ENCODE results near the gene TMEM205. TPM values are rescaled to one million over a fixed set of nuclear protein-coding genes. Genes with fewer than 3 reads are reported as not detected.

TMEM205 gene
- total RNA-seq, result 1,000 to 10,000 TPM in 1 of 9 donors, 100 to 1,000 TPM in 8; 185 to 1,314 (median 282) TPM
- polyA plus RNA-seq, result 100 to 1,000 TPM; 135 to 306 (median 207) TPM
- long read RNA-seq, donor 1, transcript TMEM205-216 (4 exons, 792 nt), result major isoform, 91 of 144 reads
- long read RNA-seq, donor 1, transcript TMEM205-205 (4 exons, 677 nt), result minor isoform, 16 of 144 reads
- long read RNA-seq, donor 1, transcript TMEM205-210 (4 exons, 840 nt), result minor isoform, 16 of 144 reads
- long read RNA-seq, donor 1, transcript TMEM205-203 (2 exons, 1,147 nt), result minor isoform, 11 of 144 reads
- long read RNA-seq, donor 1, partial matches to known transcripts, result 0 of 144 reads
- long read RNA-seq, donor 1, other reads (novel, unspliced or antisense), result 0 of 144 reads
- long read RNA-seq, donor 2, transcript TMEM205-205 (4 exons, 677 nt), result minor isoform, 6 of 84 reads
- long read RNA-seq, donor 2, transcript TMEM205-203 (2 exons, 1,147 nt), result minor isoform, 6 of 84 reads
- long read RNA-seq, donor 2, transcript TMEM205-201 (3 exons, 1,034 nt), result minor isoform, 11 of 84 reads
- long read RNA-seq, donor 2, transcript TMEM205-216 (4 exons, 792 nt), result major isoform, 55 of 84 reads
- long read RNA-seq, donor 2, partial matches to known transcripts, result 0 of 84 reads
- long read RNA-seq, donor 2, other reads (novel, unspliced or antisense), result 0 of 84 reads
- long read RNA-seq, donor 3, transcript TMEM205-205 (4 exons, 677 nt), result minor isoform, 6 of 86 reads
- long read RNA-seq, donor 3, transcript TMEM205-210 (4 exons, 840 nt), result minor isoform, 6 of 86 reads
- long read RNA-seq, donor 3, transcript TMEM205-216 (4 exons, 792 nt), result major isoform, 60 of 86 reads
- long read RNA-seq, donor 3, transcript TMEM205-201 (3 exons, 1,034 nt), result minor isoform, 7 of 86 reads
- long read RNA-seq, donor 3, partial matches to known transcripts, result 0 of 86 reads
- long read RNA-seq, donor 3, other reads (novel, unspliced or antisense), result 0 of 86 reads
- long read RNA-seq, donor 4, transcript TMEM205-201 (3 exons, 1,034 nt), result minor isoform, 10 of 265 reads
- long read RNA-seq, donor 4, transcript TMEM205-216 (4 exons, 792 nt), result major isoform, 192 of 265 reads
- long read RNA-seq, donor 4, transcript TMEM205-210 (4 exons, 840 nt), result minor isoform, 18 of 265 reads
- long read RNA-seq, donor 4, transcript TMEM205-205 (4 exons, 677 nt), result minor isoform, 19 of 265 reads
- long read RNA-seq, donor 4, partial matches to known transcripts, result 1 of 265 reads
- long read RNA-seq, donor 4, other reads (novel, unspliced or antisense), result 12 of 265 reads
- long read RNA-seq, donor 5, transcript TMEM205-216 (4 exons, 792 nt), result major isoform, 132 of 215 reads
- long read RNA-seq, donor 5, transcript TMEM205-201 (3 exons, 1,034 nt), result minor isoform, 8 of 215 reads
- long read RNA-seq, donor 5, transcript TMEM205-205 (4 exons, 677 nt), result minor isoform, 18 of 215 reads
- long read RNA-seq, donor 5, transcript TMEM205-210 (4 exons, 840 nt), result minor isoform, 21 of 215 reads
- long read RNA-seq, donor 5, partial matches to known transcripts, result 0 of 215 reads
- long read RNA-seq, donor 5, other reads (novel, unspliced or antisense), result 21 of 215 reads
- long read RNA-seq, donor 6, transcript TMEM205-216 (4 exons, 792 nt), result major isoform, 124 of 187 reads
- long read RNA-seq, donor 6, transcript TMEM205-203 (2 exons, 1,147 nt), result minor isoform, 14 of 187 reads
- long read RNA-seq, donor 6, transcript TMEM205-205 (4 exons, 677 nt), result minor isoform, 14 of 187 reads
- long read RNA-seq, donor 6, transcript TMEM205-210 (4 exons, 840 nt), result minor isoform, 15 of 187 reads
- long read RNA-seq, donor 6, partial matches to known transcripts, result 0 of 187 reads
- long read RNA-seq, donor 6, other reads (novel, unspliced or antisense), result 5 of 187 reads
- long read RNA-seq, donor 7, transcript TMEM205-216 (4 exons, 792 nt), result major isoform, 24 of 40 reads
- long read RNA-seq, donor 7, transcript TMEM205-201 (3 exons, 1,034 nt), result minor isoform, 5 of 40 reads
- long read RNA-seq, donor 7, partial matches to known transcripts, result 0 of 40 reads
- long read RNA-seq, donor 7, other reads (novel, unspliced or antisense), result 0 of 40 reads
- long read RNA-seq, donor 8, transcript TMEM205-201 (3 exons, 1,034 nt), result minor isoform, 7 of 106 reads
- long read RNA-seq, donor 8, transcript TMEM205-210 (4 exons, 840 nt), result minor isoform, 9 of 106 reads
- long read RNA-seq, donor 8, transcript TMEM205-205 (4 exons, 677 nt), result minor isoform, 9 of 106 reads
- long read RNA-seq, donor 8, transcript TMEM205-216 (4 exons, 792 nt), result major isoform, 71 of 106 reads
- long read RNA-seq, donor 8, partial matches to known transcripts, result 0 of 106 reads
- long read RNA-seq, donor 8, other reads (novel, unspliced or antisense), result 0 of 106 reads
- long read RNA-seq, donor 9, transcript TMEM205-210 (4 exons, 840 nt), result minor isoform, 6 of 68 reads
- long read RNA-seq, donor 9, transcript TMEM205-203 (2 exons, 1,147 nt), result minor isoform, 7 of 68 reads
- long read RNA-seq, donor 9, transcript TMEM205-216 (4 exons, 792 nt), result major isoform, 42 of 68 reads
- long read RNA-seq, donor 9, transcript TMEM205-201 (3 exons, 1,034 nt), result minor isoform, 7 of 68 reads
- long read RNA-seq, donor 9, partial matches to known transcripts, result 0 of 68 reads
- long read RNA-seq, donor 9, other reads (novel, unspliced or antisense), result 0 of 68 reads
- long read RNA-seq, donor 10, transcript TMEM205-216 (4 exons, 792 nt), result major isoform, 29 of 35 reads
- long read RNA-seq, donor 10, partial matches to known transcripts, result 0 of 35 reads
- long read RNA-seq, donor 10, other reads (novel, unspliced or antisense), result 0 of 35 reads

GRCh38 chr19:11346104-11346940, at the start of gene TMEM205, which contains the start of gene CCDC159:
TSS of gene TMEM205 (minus strand) at chr19:11346268. CDS start at chr19:11345619, 649 bp downstream.
TSS of gene CCDC159 (plus strand) at chr19:11346519. CDS start at chr19:11346607, 88 bp downstream.
- Histone ChIP-seq H3K27me3 (no peaks in the 10 kb centered on the region), H3K9me3 (replicated peaks in 1 of 3) (no peaks in the 10 kb centered on the region), H3K27ac (peak within 1 kb of the TSS; percentile 65 to 87 (median 75)), H3K4me3 (peak within 1 kb of the TSS; percentile 59 to 89 (median 80)), H3K36me3 (replicated peaks in 1 of 2) (no peaks in the 10 kb centered on the region), H3K4me1 (replicated peaks in 1 of 2) (peaks cover 24 to 32% of the 10 kb centered on the region in 2 donors)
- DNase-seq, result peak; percentile 99 to 100 (median 99)
- 0% methylated on average over 6 to 50 of the region's 50 CpGs for WGBS, 4 donors
- TF ChIP-seq POLR2A (IDR thresholded peaks at IDR 0.05), result peak in 1 of 2 donors; percentile 48
- peak in 1 of 6 experiments; percentile 12 for TF ChIP-seq CTCF (IDR thresholded peaks at IDR 0.05)
- intact Hi-C loops (cut with DNase I), result no loop called here

- Histone ChIP-seq H3K27me3 (no peaks in the 10 kb centered on the region), H3K9me3 (replicated peaks in 1 of 3) (no peaks in the 10 kb centered on the region), H3K4me1 (replicated peaks in 1 of 2) (no peaks in the 10 kb centered on the region), H3K27ac (no peak overlapping the region), H3K4me3 (no peak overlapping the region), H3K36me3 (replicated peaks in 1 of 2) (no peaks in the 10 kb centered on the region)
- WGBS, 4 donors, result 78 to 91% (median 84%) methylated on average over 4 of the region's 4 CpGs
- intact Hi-C loops (cut with DNase I), result no loop called here
- TF ChIP-seq POLR2A (IDR thresholded peaks at IDR 0.05) (no peak), CTCF (IDR thresholded peaks at IDR 0.05) (no peak)
- DNase-seq, result no peak
Measured at GRCh38 chr19:11390933-11391680, 45.0 kb upstream of the TMEM205 start.

All from adrenal gland (tissue), 19 donors.